ENCODE data around the gene ATXN10.

- TF ChIP-seq, protein P1, sequence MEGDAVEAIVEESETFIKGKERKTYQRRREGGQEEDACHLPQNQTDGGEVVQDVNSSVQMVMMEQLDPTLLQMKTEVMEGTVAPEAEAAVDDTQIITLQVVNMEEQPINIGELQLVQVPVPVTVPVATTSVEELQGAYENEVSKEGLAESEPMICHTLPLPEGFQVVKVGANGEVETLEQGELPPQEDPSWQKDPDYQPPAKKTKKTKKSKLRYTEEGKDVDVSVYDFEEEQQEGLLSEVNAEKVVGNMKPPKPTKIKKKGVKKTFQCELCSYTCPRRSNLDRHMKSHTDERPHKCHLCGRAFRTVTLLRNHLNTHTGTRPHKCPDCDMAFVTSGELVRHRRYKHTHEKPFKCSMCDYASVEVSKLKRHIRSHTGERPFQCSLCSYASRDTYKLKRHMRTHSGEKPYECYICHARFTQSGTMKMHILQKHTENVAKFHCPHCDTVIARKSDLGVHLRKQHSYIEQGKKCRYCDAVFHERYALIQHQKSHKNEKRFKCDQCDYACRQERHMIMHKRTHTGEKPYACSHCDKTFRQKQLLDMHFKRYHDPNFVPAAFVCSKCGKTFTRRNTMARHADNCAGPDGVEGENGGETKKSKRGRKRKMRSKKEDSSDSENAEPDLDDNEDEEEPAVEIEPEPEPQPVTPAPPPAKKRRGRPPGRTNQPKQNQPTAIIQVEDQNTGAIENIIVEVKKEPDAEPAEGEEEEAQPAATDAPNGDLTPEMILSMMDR (IDR thresholded peaks at IDR 0.05; ENCODE audit: insufficient read depth, low read length, poor library complexity, severe bottlenecking) = no peak
- TF ChIP-seq EZH2phosphoT487 (conservative IDR thresholded peaks at IDR 0.05; ENCODE audit: low read length) = no peak
Observed at GRCh38 chr22:45709060-45709739, 37.6 kb downstream of the ATXN10 start.
